ENCODE results near the gene KHDC4.

- TF ChIP-seq POLR2AphosphoS5 (IDR thresholded peaks at IDR 0.05; ENCODE audit: control insufficient read depth, insufficient read depth, low read depth, low read length): no peak
- TF ChIP-seq, protein P1, sequence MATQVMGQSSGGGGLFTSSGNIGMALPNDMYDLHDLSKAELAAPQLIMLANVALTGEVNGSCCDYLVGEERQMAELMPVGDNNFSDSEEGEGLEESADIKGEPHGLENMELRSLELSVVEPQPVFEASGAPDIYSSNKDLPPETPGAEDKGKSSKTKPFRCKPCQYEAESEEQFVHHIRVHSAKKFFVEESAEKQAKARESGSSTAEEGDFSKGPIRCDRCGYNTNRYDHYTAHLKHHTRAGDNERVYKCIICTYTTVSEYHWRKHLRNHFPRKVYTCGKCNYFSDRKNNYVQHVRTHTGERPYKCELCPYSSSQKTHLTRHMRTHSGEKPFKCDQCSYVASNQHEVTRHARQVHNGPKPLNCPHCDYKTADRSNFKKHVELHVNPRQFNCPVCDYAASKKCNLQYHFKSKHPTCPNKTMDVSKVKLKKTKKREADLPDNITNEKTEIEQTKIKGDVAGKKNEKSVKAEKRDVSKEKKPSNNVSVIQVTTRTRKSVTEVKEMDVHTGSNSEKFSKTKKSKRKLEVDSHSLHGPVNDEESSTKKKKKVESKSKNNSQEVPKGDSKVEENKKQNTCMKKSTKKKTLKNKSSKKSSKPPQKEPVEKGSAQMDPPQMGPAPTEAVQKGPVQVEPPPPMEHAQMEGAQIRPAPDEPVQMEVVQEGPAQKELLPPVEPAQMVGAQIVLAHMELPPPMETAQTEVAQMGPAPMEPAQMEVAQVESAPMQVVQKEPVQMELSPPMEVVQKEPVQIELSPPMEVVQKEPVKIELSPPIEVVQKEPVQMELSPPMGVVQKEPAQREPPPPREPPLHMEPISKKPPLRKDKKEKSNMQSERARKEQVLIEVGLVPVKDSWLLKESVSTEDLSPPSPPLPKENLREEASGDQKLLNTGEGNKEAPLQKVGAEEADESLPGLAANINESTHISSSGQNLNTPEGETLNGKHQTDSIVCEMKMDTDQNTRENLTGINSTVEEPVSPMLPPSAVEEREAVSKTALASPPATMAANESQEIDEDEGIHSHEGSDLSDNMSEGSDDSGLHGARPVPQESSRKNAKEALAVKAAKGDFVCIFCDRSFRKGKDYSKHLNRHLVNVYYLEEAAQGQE (IDR thresholded peaks at IDR 0.05; ENCODE audit: borderline replicate concordance): no peak
- TF ChIP-seq, protein P1 (CRISPR knock-in tag; IDR thresholded peaks at IDR 0.05; ENCODE audit: low read depth): no peak
- TF ChIP-seq MXI1 (IDR thresholded peaks at IDR 0.05; ENCODE audit: low read depth, low read length): no peak
- TF ChIP-seq, protein P2, sequence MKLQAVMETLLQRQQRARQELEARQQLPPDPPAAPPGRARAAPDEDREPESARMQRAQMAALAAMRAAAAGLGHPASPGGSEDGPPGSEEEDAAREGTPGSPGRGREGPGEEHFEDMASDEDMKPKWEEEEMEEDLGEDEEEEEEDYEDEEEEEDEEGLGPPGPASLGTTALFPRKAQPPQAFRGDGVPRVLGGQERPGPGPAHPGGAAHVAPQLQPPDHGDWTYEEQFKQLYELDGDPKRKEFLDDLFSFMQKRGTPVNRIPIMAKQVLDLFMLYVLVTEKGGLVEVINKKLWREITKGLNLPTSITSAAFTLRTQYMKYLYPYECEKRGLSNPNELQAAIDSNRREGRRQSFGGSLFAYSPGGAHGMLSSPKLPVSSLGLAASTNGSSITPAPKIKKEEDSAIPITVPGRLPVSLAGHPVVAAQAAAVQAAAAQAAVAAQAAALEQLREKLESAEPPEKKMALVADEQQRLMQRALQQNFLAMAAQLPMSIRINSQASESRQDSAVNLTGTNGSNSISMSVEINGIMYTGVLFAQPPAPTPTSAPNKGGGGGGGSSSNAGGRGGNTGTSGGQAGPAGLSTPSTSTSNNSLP (IDR thresholded peaks at IDR 0.05; ENCODE audit: borderline replicate concordance, low read depth, low read length): no peak
- TF ChIP-seq, protein P3, sequence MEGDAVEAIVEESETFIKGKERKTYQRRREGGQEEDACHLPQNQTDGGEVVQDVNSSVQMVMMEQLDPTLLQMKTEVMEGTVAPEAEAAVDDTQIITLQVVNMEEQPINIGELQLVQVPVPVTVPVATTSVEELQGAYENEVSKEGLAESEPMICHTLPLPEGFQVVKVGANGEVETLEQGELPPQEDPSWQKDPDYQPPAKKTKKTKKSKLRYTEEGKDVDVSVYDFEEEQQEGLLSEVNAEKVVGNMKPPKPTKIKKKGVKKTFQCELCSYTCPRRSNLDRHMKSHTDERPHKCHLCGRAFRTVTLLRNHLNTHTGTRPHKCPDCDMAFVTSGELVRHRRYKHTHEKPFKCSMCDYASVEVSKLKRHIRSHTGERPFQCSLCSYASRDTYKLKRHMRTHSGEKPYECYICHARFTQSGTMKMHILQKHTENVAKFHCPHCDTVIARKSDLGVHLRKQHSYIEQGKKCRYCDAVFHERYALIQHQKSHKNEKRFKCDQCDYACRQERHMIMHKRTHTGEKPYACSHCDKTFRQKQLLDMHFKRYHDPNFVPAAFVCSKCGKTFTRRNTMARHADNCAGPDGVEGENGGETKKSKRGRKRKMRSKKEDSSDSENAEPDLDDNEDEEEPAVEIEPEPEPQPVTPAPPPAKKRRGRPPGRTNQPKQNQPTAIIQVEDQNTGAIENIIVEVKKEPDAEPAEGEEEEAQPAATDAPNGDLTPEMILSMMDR (IDR thresholded peaks at IDR 0.05 in 2 of 3, conservative IDR thresholded peaks at IDR 0.05 in 1 of 3; ENCODE audit: insufficient read depth in 2 of 3, low read depth in 1 of 3, low read length in 3 of 3): no peak
- TF ChIP-seq SMAD3 (CRISPR knock-in tag; conservative IDR thresholded peaks at IDR 0.05): no peak
- no peak for TF ChIP-seq ZNF274 (IDR thresholded peaks at IDR 0.05; ENCODE audit: borderline replicate concordance, low read depth, low read length)
- no peak for TF ChIP-seq SRF (CRISPR knock-in tag; IDR thresholded peaks at IDR 0.05)
- no peak for TF ChIP-seq NFXL1 (CRISPR knock-in tag; IDR thresholded peaks at IDR 0.05)
- TF ChIP-seq, protein P4, sequence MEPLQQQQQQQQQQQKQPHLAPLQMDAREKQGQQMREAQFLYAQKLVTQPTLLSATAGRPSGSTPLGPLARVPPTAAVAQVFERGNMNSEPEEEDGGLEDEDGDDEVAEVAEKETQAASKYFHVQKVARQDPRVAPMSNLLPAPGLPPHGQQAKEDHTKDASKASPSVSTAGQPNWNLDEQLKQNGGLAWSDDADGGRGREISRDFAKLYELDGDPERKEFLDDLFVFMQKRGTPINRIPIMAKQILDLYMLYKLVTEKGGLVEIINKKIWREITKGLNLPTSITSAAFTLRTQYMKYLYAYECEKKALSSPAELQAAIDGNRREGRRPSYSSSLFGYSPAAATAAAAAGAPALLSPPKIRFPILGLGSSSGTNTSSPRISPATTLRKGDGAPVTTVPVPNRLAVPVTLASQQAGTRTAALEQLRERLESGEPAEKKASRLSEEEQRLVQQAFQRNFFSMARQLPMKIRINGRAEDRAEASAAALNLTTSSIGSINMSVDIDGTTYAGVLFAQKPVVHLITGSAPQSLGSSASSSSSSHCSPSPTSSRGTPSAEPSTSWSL (CRISPR knock-in tag; IDR thresholded peaks at IDR 0.05; ENCODE audit: borderline replicate concordance): no peak
Measured at GRCh38 chr1:155929057-155929456, 5.2 kb downstream of the KHDC4 start.

Data from K562 (cell line).